T-cell (primary cell): Measurements from ENCODE around the gene TGFBI. TPM values are rescaled to one million over a fixed set of nuclear protein-coding genes. Genes with fewer than 3 reads are reported as not detected.
A peak's percentile ranks its signal among the peaks of the same experiment; 100 is the strongest.

Source experiments
- ATAC-seq, 4 experiments: fragments of 200-7000 bp in 3 of 4; fragments of 150-1000 bp in 1 of 4; cut with Tn5 transposase; replicated peaks in 1 of 4; 1 replicate in 3 of 4; 2 replicates in 1 of 4; pipeline ENCODE4 v1.10.0; 2021; ENCODE audit warnings: moderate library complexity in 3 of 4, mild to moderate bottlenecking in 2 of 4, moderate number of reproducible peaks in 1 of 4
- CTCF ChIA-PET, 2 donors: fragments of 300-600 bp; sonication (Branson Sonifier 250); formaldehyde crosslinking; loops; one replicate each; lab custom pipeline; 2022; ENCODE audit warnings: antibody characterized with exemption in 2 of 2; lab: Charles Lee
- POLR2A ChIA-PET, 2 donors: fragments of 300-600 bp; sonication (Branson Sonifier 250); formaldehyde crosslinking; loops; one replicate each; lab custom pipeline; 2022; ENCODE audit warnings: antibody characterized with exemption in 2 of 2; lab: Charles Lee
- DNase-seq, 35 experiments: peaks; one replicate each; pipeline versions ENCODE4 v3.0.0 to v3.0.0-alpha.2; 2013 to 2023
- H3K27ac ChIP-seq: one replicate; pipeline ENCODE4 v1.5.1; 2013; ENCODE audit warnings: low read length
- H3K27me3 ChIP-seq, 2 experiments: replicated peaks in 1 of 2; 1 replicate in 1 of 2; 2 replicates in 1 of 2; pipeline versions ENCODE4 v1.6.1 to v1.7.0; 2013; ENCODE audit warnings: low read length in 1 of 2, mixed read lengths in 1 of 2; ENCODE audit not compliant: control insufficient read depth in 2 of 2, insufficient read depth in 2 of 2; ENCODE audit errors: extremely low read depth in 1 of 2
- H3K36me3 ChIP-seq, 2 donors: 1 replicate in 1 of 2; 2 replicates in 1 of 2; pipeline versions ENCODE4 v1.6.1 to v1.7.0; 2013; ENCODE audit warnings: low read length in 1 of 2; ENCODE audit not compliant: control insufficient read depth in 2 of 2, insufficient read depth in 1 of 2; ENCODE audit errors: extremely low read depth in 1 of 2
- H3K4me1 ChIP-seq, 2 experiments: 1 replicate in 1 of 2; 2 replicates in 1 of 2; pipeline versions ENCODE4 v1.6.1 to v1.7.0; 2013; ENCODE audit warnings: low read length in 2 of 2, mixed read lengths in 1 of 2; ENCODE audit not compliant: insufficient read depth in 2 of 2, control insufficient read depth in 1 of 2; ENCODE audit errors: extremely low read depth in 1 of 2
- H3K4me3 ChIP-seq, 2 donors: 1 replicate in 1 of 2; 2 replicates in 1 of 2; pipeline versions ENCODE4 v1.5.1 to v1.7.0; 2013; ENCODE audit warnings: mild to moderate bottlenecking in 2 of 2, low read length in 1 of 2, moderate library complexity in 1 of 2; ENCODE audit not compliant: control insufficient read depth in 1 of 2; ENCODE audit errors: extremely low read depth in 1 of 2
- H3K9me3 ChIP-seq: 2 replicates; pipeline ENCODE4 v1.7.0; 2013
- H3K27ac Mint-ChIP-seq, 2 donors: one replicate each; pipeline ENCODE4 v1.8.0; 2020 to 2021; ENCODE audit warnings: mild to moderate bottlenecking in 2 of 2, mixed read lengths in 2 of 2
- H3K27me3 Mint-ChIP-seq, 2 donors: one replicate each; pipeline ENCODE4 v1.8.0; 2021 to 2022; ENCODE audit warnings: mixed read lengths in 2 of 2
- H3K36me3 Mint-ChIP-seq: one replicate; pipeline ENCODE4 v1.8.0; 2021; ENCODE audit warnings: mixed read lengths
- H3K4me1 Mint-ChIP-seq, 3 donors: one replicate each; pipeline ENCODE4 v1.8.0; 2020 to 2022; ENCODE audit warnings: mixed read lengths in 3 of 3, mild to moderate bottlenecking in 1 of 3
- H3K4me3 Mint-ChIP-seq, 3 donors: one replicate each; pipeline ENCODE4 v1.8.0; 2020 to 2022; ENCODE audit warnings: mild to moderate bottlenecking in 3 of 3, mixed read lengths in 3 of 3, moderate library complexity in 3 of 3
- H3K9me3 Mint-ChIP-seq, 3 donors: one replicate each; pipeline ENCODE4 v1.8.0; 2020 to 2022; ENCODE audit warnings: mixed read lengths in 3 of 3
- WGBS: methylation state at CpG from one replicate; pipeline ENCODE4 v1.1.5; 2013; ENCODE audit warnings: missing lambda C conversion rate; ENCODE audit not compliant: insufficient coverage; 5-methylcytosine and 5-hydroxymethylcytosine counted together
- total RNA-seq, 35 experiments: library from RNA in 6 of 35; stranded (reverse) in 6 of 35; fragments of 120-200 nt in 1 of 35; gene quantifications; one replicate each; pipeline versions ENCODE4 v1.2.1 to v1.2.4 and lab custom pipeline; 2013 to 2026

TGFBI gene
- total RNA-seq, 5 donors from 2014 or later (not counting 1 experiment from before 2014, with no cell fraction given) = 1.9 to 5.1 (median 2.9) TPM

GRCh38 chr5:136026636-136027035 is 2.2 kb upstream of the TGFBI start:
- Mint-ChIP-seq H3K27me3 (peaks cover 33 to 35% of the 10 kb centered on the region in 2 donors), H3K4me1 (peaks cover 0 to 5% (median 3%) of the 10 kb centered on the region in 3 donors)
- CTCF ChIA-PET = no interaction called here

GRCh38 chr5:136027311-136027710 is 1.5 kb upstream of the TGFBI start:
- ChIA-PET CTCF (no interaction called here), POLR2A (interaction anchor here in 1 of 2 donors (0.6 kb wide), 1 partner anchor 41 kb away, joined by 3 read pairs; no protein-coding TSS in a partner anchor)
- H3K9me3 Mint-ChIP-seq = no peaks in the 10 kb centered on the region
- Histone ChIP-seq H3K36me3 (no peaks in the 10 kb centered on the region), H3K27me3 (peaks cover 5 to 31% of the 10 kb centered on the region in 2 experiments), H3K9me3 (no peaks in the 10 kb centered on the region), H3K4me1 (peaks cover 0 to 14% of the 10 kb centered on the region in 2 experiments), H3K27ac (no peak overlapping the region), H3K4me3 (no peak overlapping the region)
- peaks cover 0 to 5% (median 3%) of the 10 kb centered on the region in 3 donors for H3K4me1 Mint-ChIP-seq
- WGBS = 91% methylated on average over 4 of the region's 4 CpGs
- ATAC-seq = no peak
- no peak for DNase-seq
- no peak overlapping the region for H3K27ac Mint-ChIP-seq
- no peak overlapping the region for H3K4me3 Mint-ChIP-seq
- peaks cover 29 to 35% of the 10 kb centered on the region in 2 donors for H3K27me3 Mint-ChIP-seq
- H3K36me3 Mint-ChIP-seq = no peaks in the 10 kb centered on the region

More at GRCh38 chr5:136026636-136027035, 2.2 kb upstream of the TGFBI start:
- H3K36me3 Mint-ChIP-seq = no peaks in the 10 kb centered on the region
- H3K4me3 Mint-ChIP-seq = no peak overlapping the region
- H3K27me3 ChIP-seq = peaks cover 5 to 31% of the 10 kb centered on the region in 2 experiments
- no peak overlapping the region for H3K27ac ChIP-seq
- peaks cover 0 to 14% of the 10 kb centered on the region in 2 experiments for H3K4me1 ChIP-seq
- no peak overlapping the region for H3K4me3 ChIP-seq
- H3K27ac Mint-ChIP-seq = no peak overlapping the region
- no peaks in the 10 kb centered on the region for H3K36me3 ChIP-seq
- POLR2A ChIA-PET = no interaction called here
- whole genome bisulfite sequencing = 67% methylated on average over 3 of the region's 3 CpGs
- no peaks in the 10 kb centered on the region for H3K9me3 Mint-ChIP-seq
- ATAC-seq (no peak), DNase-seq (no peak)
- no peaks in the 10 kb centered on the region for H3K9me3 ChIP-seq

GRCh38 chr5:136028090-136028489 is 698 bp upstream of the TGFBI start:
- H3K36me3 ChIP-seq = no peaks in the 10 kb centered on the region
- no peak overlapping the region for H3K27ac ChIP-seq
- no peaks in the 10 kb centered on the region for H3K9me3 ChIP-seq
- Mint-ChIP-seq H3K4me3 (no peak overlapping the region), H3K27ac (no peak overlapping the region), H3K9me3 (no peaks in the 10 kb centered on the region), H3K36me3 (no peaks in the 10 kb centered on the region), H3K4me1 (peaks cover 0 to 7% (median 3%) of the 10 kb centered on the region in 3 donors), H3K27me3 (peaks cover 24 to 32% of the 10 kb centered on the region in 2 donors)
- ChIA-PET POLR2A (interaction anchor here in 1 of 2 donors (0.6 kb wide), 1 partner anchor 1814 kb away, joined by 3 read pairs; no protein-coding TSS in a partner anchor), CTCF (no interaction called here)
- no peak for ATAC-seq
- DNase-seq = no peak
- H3K4me1 ChIP-seq = peaks cover 0 to 14% of the 10 kb centered on the region in 2 experiments
- peaks cover 5 to 31% of the 10 kb centered on the region in 2 experiments for H3K27me3 ChIP-seq
- H3K4me3 ChIP-seq = no peak overlapping the region
- WGBS = no CpG with 5 or more reads among the region's 3 CpGs

DNA sequence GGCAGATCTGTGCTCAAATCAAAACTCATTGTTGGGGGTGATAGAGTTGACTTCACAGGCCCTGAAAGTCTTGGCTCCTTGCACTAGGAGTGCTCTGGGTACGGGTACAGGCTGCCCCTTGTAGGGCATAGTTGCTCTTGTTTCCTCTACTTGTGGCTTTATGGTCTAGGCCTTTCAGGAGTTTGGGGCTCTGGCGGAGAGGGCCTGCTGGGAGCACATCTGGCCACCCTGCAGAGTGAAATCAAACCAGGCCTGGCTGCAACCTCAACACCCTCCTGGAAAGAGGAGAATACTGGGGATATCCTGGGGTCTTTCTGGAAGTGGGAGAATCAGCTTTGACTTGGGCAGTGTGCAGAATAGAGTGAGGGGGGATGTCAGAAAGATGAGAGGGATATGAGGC is 1.5 kb downstream of the TGFBI start:
- DNase-seq = no peak
- no peaks in the 10 kb centered on the region for H3K9me3 ChIP-seq
- 79% methylated on average over 2 of the region's 2 CpGs for WGBS
- H3K36me3 ChIP-seq = no peaks in the 10 kb centered on the region
- H3K27ac ChIP-seq = no peak overlapping the region
- H3K36me3 Mint-ChIP-seq = no peaks in the 10 kb centered on the region
- no peak overlapping the region for H3K4me3 ChIP-seq
- peaks cover 0 to 14% of the 10 kb centered on the region in 2 experiments for H3K4me1 ChIP-seq
- H3K4me3 Mint-ChIP-seq = no peak overlapping the region
- ChIA-PET POLR2A (no interaction called here), CTCF (interaction anchor here in 1 of 2 donors (0.5 kb wide), 1 partner anchor 1386 kb away, joined by 4 read pairs; no protein-coding TSS in a partner anchor)
- H3K27me3 ChIP-seq = peaks cover 5 to 31% of the 10 kb centered on the region in 2 experiments
- ATAC-seq = no peak
- H3K27me3 Mint-ChIP-seq = peaks cover 18 to 32% of the 10 kb centered on the region in 2 donors
- H3K9me3 Mint-ChIP-seq = no peaks in the 10 kb centered on the region
- H3K4me1 Mint-ChIP-seq = peaks cover 0 to 20% (median 3%) of the 10 kb centered on the region in 3 donors
- no peak overlapping the region for H3K27ac Mint-ChIP-seq

GRCh38 chr5:136030956-136031611 is 2.3 kb downstream of the TGFBI start:
- peak overlapping the region in 1 of 2 donors; percentile 18 for H3K27ac Mint-ChIP-seq
- no peak for ATAC-seq
- H3K27me3 Mint-ChIP-seq = peaks cover 18 to 32% of the 10 kb centered on the region in 2 donors
- ChIA-PET POLR2A (no interaction called here), CTCF (interaction anchor here in 1 of 2 donors (0.5 kb wide), 1 partner anchor 1386 kb away, joined by 4 read pairs; no protein-coding TSS in a partner anchor)
- Histone ChIP-seq H3K36me3 (no peaks in the 10 kb centered on the region), H3K4me1 (peaks cover 0 to 19% of the 10 kb centered on the region in 2 experiments), H3K9me3 (no peaks in the 10 kb centered on the region), H3K27ac (no peak overlapping the region), H3K4me3 (no peak overlapping the region), H3K27me3 (peaks cover 5 to 31% of the 10 kb centered on the region in 2 experiments)
- 100% methylated on average over 6 of the region's 8 CpGs for WGBS
- H3K36me3 Mint-ChIP-seq = no peaks in the 10 kb centered on the region
- no peak for DNase-seq
- H3K4me3 Mint-ChIP-seq = no peak overlapping the region
- H3K9me3 Mint-ChIP-seq = no peaks in the 10 kb centered on the region
- H3K4me1 Mint-ChIP-seq = peaks cover 5 to 25% (median 7%) of the 10 kb centered on the region in 3 donors

DNA sequence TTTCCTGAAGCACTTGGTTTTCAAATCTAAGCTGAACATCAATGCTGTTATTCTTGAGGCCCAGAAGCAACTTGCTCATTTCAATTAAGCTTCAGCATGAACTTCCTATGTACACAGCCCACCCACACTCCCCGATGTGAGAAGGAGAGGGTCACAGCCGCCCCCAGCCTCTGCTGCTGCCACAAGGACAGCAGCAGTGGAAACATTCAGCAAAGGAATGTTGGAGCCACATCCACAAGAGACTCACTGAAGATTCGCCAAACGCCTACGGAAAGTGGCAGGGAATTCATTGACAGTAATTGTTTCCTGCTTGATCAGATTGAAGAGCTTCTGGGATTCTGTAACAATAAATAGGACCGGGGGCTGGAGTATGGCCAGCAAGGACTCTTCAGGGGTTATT is 2.9 kb downstream of the TGFBI start:
- Mint-ChIP-seq H3K36me3 (no peaks in the 10 kb centered on the region), H3K9me3 (no peaks in the 10 kb centered on the region), H3K27me3 (peaks cover 15 to 28% of the 10 kb centered on the region in 2 donors), H3K4me1 (peaks cover 11 to 31% (median 13%) of the 10 kb centered on the region in 3 donors), H3K27ac (no peak overlapping the region), H3K4me3 (no peak overlapping the region)
- H3K4me3 ChIP-seq = no peak overlapping the region
- CTCF ChIA-PET = no interaction called here
- no peaks in the 10 kb centered on the region for H3K9me3 ChIP-seq
- WGBS = 87% methylated on average over 6 of the region's 6 CpGs
- H3K4me1 ChIP-seq = peaks cover 2 to 25% of the 10 kb centered on the region in 2 experiments
- POLR2A ChIA-PET = no interaction called here
- H3K36me3 ChIP-seq = no peaks in the 10 kb centered on the region
- no peak for ATAC-seq
- peaks cover 5 to 31% of the 10 kb centered on the region in 2 experiments for H3K27me3 ChIP-seq
- DNase-seq = no peak
- no peak overlapping the region for H3K27ac ChIP-seq
